Gastroesophageal sphincter (tissue), 4 donors: Measurements from ENCODE around the gene FREM3. TPM values are rescaled to one million over a fixed set of nuclear protein-coding genes. Genes with fewer than 3 reads are reported as not detected.
A peak's percentile ranks its signal among the peaks of the same experiment; 100 is the strongest.
"Not testable (repeated sequence)": the region's sequence is repeated elsewhere in the genome, so short reads cannot be mapped to it uniquely, and the experiment has no call there.

Experiments used
- ATAC-seq: fragments of 150-250 bp; one replicate; pipeline ENCODE4 v1.9.1; 2016; ENCODE audit warnings: mild to moderate bottlenecking, moderate library complexity
- H3K27ac ChIP-seq, 4 donors: fragments of 200-600 bp; sonication (generic) in 3 of 4; 1 replicate in 3 of 4; 2 replicates in 1 of 4; pipeline ENCODE4 v1.5.1; 2016 to 2019
- H3K27me3 ChIP-seq: fragments of 200-600 bp; sonication (generic); one replicate; pipeline ENCODE4 v1.5.1; 2019
- H3K36me3 ChIP-seq, 2 donors: fragments of 200-600 bp; sonication (generic); one replicate each; pipeline ENCODE4 v1.5.1; 2019; ENCODE audit warnings: control low read depth in 1 of 2
- H3K4me1 ChIP-seq, 3 donors: fragments of 200-600 bp; sonication (generic); 1 replicate in 2 of 3; 2 replicates in 1 of 3; pipeline ENCODE4 v1.5.1; 2016 to 2019; ENCODE audit warnings: control low read depth in 2 of 3
- H3K4me3 ChIP-seq, 2 donors: fragments of 200-600 bp; sonication (generic); one replicate each; pipeline ENCODE4 v1.5.1; 2019; ENCODE audit warnings: mild to moderate bottlenecking in 1 of 2, moderate library complexity in 1 of 2
- H3K9me3 ChIP-seq, 3 donors: fragments of 200-600 bp; sonication (generic); one replicate each; pipeline ENCODE4 v1.5.1; 2017 to 2019; ENCODE audit warnings: control low read depth in 2 of 3
- EP300 ChIP-seq: sonication (generic); formaldehyde crosslinking; IDR thresholded peaks from one replicate; pipeline ENCODE4 v1.6.1; 2017; ENCODE audit warnings: antibody characterized with exemption, mild to moderate bottlenecking
- POLR2A ChIP-seq, 2 donors: fragments of 450-650 bp; IDR thresholded peaks; one replicate each; pipeline ENCODE4 v1.6.1; 2017; ENCODE audit warnings: antibody characterized with exemption in 2 of 2, mild to moderate bottlenecking in 2 of 2, moderate library complexity in 1 of 2
- POLR2AphosphoS5 ChIP-seq: sonication (generic); formaldehyde crosslinking; IDR thresholded peaks from one replicate; pipeline ENCODE4 v1.6.1; 2017; ENCODE audit warnings: antibody characterized with exemption
- WGBS, 2 donors: methylation state at CpG; one replicate each; pipeline ENCODE4 v1.1.5; 2018; ENCODE audit warnings: low coverage in 1 of 2; 5-methylcytosine and 5-hydroxymethylcytosine counted together
- total RNA-seq, 4 donors: library from RNA; depleted of rRNA; stranded (reverse); fragments of >200 nt; gene quantifications; one replicate each; pipeline ENCODE4 v1.1.0, GENCODE V29; 2016
- TF ChIP-seq, protein P1 (sequence below), 4 experiments: fragments of 200-600 bp in 2 of 4; fragments of 450-650 bp in 2 of 4; sonication (generic) in 1 of 4; IDR thresholded peaks; one replicate each; pipeline ENCODE4 v1.5.1; 2017 to 2019; ENCODE audit warnings: antibody characterized with exemption in 4 of 4, mild to moderate bottlenecking in 2 of 4, moderate library complexity in 2 of 4

FREM3 gene
- under 1 TPM in 1 of 4 donors, not detected in 3; under 0.01 TPM for total RNA-seq

DNA sequence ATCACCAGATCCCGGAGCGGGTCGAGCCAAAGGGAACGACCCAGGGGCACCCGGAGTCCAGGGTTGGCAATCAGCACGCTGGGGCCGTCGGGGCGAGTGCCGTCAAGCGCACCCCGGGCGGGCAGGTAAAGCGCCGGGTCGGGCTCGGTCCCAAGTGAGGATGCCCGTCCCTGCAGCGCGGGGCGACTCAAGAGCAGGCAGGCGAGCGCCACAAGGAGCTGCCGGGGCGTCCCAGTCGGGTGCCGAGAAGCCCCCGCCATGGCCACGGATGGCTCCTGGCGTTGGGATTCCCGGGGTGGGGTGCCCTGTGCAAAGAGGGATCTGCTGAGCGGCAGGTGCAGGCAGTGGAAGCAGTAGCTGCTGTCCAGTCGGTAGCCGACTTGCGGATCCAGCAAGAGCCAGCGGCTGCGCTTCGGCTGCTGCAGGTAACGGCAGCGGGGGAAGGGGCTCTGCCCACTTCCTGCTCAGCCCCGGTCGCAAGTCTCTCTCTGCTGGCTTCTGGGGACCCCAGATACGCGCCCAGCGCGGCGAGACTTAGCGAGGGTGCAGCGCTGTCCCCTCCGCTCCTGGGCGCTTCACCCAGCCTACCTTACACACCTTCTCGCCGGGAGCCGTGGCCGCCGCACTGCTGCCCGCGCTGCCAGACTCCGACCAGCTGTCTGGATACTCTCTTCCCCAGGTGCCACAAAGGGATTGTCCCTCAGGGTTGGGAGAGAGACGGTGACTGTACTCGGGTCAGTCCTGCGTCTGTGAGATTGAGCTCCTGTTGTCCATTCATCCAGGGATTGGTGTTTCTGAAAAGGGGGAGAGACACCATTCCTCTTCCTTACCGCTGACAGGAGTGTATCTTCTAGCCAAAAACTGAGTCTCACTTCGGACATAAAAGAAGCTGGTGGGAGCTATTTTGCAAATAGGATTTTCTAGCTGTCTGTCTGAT is at the start of gene FREM3:
Gene FREM3, minus strand, starts transcription at position 260 of the 937 bp plus-strand sequence. Its CDS starts 0 bp downstream, at position 260.
- 0% methylated on average over 1 of the region's 64 CpGs; no CpG with 5 or more reads in 1 of the 2 donors for WGBS, 2 donors
- H3K9me3 ChIP-seq: no peaks in the 10 kb centered on the region
- peaks cover 45% of the 10 kb centered on the region for H3K27me3 ChIP-seq
- TF ChIP-seq POLR2AphosphoS5 (no peak), POLR2A (IDR thresholded peaks at IDR 0.05) (no peak), EP300 (no peak)
- TF ChIP-seq, protein P1, sequence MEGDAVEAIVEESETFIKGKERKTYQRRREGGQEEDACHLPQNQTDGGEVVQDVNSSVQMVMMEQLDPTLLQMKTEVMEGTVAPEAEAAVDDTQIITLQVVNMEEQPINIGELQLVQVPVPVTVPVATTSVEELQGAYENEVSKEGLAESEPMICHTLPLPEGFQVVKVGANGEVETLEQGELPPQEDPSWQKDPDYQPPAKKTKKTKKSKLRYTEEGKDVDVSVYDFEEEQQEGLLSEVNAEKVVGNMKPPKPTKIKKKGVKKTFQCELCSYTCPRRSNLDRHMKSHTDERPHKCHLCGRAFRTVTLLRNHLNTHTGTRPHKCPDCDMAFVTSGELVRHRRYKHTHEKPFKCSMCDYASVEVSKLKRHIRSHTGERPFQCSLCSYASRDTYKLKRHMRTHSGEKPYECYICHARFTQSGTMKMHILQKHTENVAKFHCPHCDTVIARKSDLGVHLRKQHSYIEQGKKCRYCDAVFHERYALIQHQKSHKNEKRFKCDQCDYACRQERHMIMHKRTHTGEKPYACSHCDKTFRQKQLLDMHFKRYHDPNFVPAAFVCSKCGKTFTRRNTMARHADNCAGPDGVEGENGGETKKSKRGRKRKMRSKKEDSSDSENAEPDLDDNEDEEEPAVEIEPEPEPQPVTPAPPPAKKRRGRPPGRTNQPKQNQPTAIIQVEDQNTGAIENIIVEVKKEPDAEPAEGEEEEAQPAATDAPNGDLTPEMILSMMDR (IDR thresholded peaks at IDR 0.05): no peak
- H3K27ac ChIP-seq: no peak within 1 kb of the TSS
- no peak for ATAC-seq
- H3K4me3 ChIP-seq: peak within 1 kb of the TSS in 1 of 2 donors; percentile 51
- no peaks in the 10 kb centered on the region for H3K36me3 ChIP-seq
- H3K4me1 ChIP-seq: peaks cover 0 to 22% (median 11%) of the 10 kb centered on the region in 3 donors

DNA sequence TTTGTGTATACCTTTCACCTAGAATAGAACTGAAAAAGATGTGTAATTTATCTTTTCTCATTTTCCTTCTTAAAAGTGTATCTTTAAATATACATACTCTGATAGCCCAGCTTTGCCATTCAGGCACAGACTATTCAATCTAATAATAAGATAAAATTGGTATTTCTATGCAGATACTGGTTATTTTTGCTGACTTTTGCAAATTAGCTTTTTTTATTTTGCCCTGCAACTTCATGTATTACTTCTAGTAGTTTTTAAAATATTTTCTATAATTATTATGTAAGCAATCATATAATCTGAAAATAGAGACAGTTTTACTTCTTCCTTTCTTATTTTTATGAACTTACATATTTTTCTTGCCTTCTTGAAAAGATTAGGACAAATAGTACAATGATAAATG is 45.4 kb upstream of the FREM3 start:
- ATAC-seq: no peak
- TF ChIP-seq POLR2AphosphoS5: no peak
- no peak for TF ChIP-seq EP300
- TF ChIP-seq POLR2A (IDR thresholded peaks at IDR 0.05): no peak
- TF ChIP-seq, protein P1 (IDR thresholded peaks at IDR 0.05): no peak
- no peaks in the 10 kb centered on the region for H3K27me3 ChIP-seq

DNA sequence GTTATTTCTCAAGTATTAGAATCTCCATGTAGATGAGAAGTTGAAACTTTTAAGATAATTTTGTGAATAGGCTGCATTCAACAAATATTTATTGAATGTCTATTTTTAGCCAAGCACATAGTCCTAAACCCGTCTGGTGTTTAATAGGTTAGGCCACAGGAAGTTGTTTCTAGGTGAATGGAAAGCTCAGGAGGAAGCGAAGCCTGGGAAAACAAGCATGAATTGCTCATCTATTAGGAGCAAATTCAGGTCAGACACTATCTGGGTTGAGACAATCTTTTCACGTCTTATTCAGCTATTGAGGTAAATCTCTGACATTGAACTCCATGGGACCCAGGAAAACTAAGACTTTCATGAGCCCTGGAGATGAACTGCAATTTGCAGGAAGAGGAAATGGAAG is 43.1 kb upstream of the FREM3 start:
- WGBS, 2 donors: 66 to 77% methylated on average over 3 of the region's 3 CpGs
- H3K27ac ChIP-seq: no peak overlapping the region
- ATAC-seq: no peak
- no peaks in the 10 kb centered on the region for H3K36me3 ChIP-seq
- H3K27me3 ChIP-seq: no peaks in the 10 kb centered on the region
- H3K9me3 ChIP-seq: no peaks in the 10 kb centered on the region
- H3K4me3 ChIP-seq: no peak overlapping the region
- H3K4me1 ChIP-seq: no peaks in the 10 kb centered on the region
- no peak for TF ChIP-seq EP300
- no peak for TF ChIP-seq POLR2A (IDR thresholded peaks at IDR 0.05)
- TF ChIP-seq POLR2AphosphoS5: no peak
- TF ChIP-seq, protein P1 (IDR thresholded peaks at IDR 0.05): no peak

More for the DNA sequence above, 45.4 kb upstream of the FREM3 start:
- no peak overlapping the region for H3K27ac ChIP-seq
- H3K4me3 ChIP-seq: no peak overlapping the region
- H3K4me1 ChIP-seq: no peaks in the 10 kb centered on the region
- H3K36me3 ChIP-seq: no peaks in the 10 kb centered on the region
- H3K9me3 ChIP-seq: no peaks in the 10 kb centered on the region

DNA sequence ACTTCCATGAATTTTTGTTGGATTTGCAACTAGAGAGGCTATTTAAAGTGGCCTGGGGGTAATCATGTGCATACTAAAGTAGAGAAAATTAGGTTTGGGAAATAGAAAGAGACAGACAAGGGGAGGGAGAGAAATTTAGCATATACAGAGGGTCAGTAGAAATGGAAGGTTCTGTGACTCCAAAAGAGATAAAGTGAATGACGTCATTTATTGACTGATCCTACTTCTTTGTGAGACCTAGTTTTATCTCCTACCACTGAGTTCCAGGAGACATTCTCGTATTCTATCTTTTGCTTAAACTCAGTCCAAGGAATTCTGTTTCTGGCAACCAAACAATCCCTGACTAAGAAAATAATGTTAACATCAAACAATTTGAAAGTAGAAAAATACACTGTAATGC is 42.4 kb upstream of the FREM3 start:
- Histone ChIP-seq H3K4me3 (no peak overlapping the region), H3K36me3 (no peaks in the 10 kb centered on the region), H3K27ac (no peak overlapping the region), H3K27me3 (no peaks in the 10 kb centered on the region), H3K9me3 (no peaks in the 10 kb centered on the region), H3K4me1 (no peaks in the 10 kb centered on the region)
- WGBS, 2 donors: 29 to 67% methylated on average over 2 of the region's 2 CpGs
- ATAC-seq: no peak
- no peak for TF ChIP-seq POLR2AphosphoS5
- no peak for TF ChIP-seq EP300
- no peak for TF ChIP-seq POLR2A (IDR thresholded peaks at IDR 0.05)
- TF ChIP-seq, protein P1 (IDR thresholded peaks at IDR 0.05): no peak

DNA sequence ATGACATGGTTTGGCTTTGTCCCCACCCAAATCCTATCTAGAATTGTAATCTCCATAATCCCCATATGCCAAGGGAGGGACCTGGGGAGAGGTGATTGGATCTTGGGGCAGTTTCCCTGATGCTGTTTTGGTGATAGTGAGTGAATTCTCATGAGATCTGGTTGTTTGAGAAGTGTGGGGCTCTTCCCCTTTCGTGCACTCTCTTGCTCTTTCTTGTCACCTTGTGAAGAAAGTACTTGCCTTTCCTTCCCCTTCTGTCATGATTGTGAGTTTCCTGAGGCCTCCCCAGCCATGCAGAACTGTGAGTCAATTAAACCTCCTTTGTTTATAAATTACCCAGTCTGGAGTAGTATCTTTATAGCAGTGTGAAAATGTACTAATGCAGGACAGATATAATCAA is 36.4 kb upstream of the FREM3 start:
- no peak for TF ChIP-seq POLR2A (IDR thresholded peaks at IDR 0.05)
- no peak for ATAC-seq
- WGBS, 2 donors: 63% methylated on average over 1 of the region's 1 CpG

DNA sequence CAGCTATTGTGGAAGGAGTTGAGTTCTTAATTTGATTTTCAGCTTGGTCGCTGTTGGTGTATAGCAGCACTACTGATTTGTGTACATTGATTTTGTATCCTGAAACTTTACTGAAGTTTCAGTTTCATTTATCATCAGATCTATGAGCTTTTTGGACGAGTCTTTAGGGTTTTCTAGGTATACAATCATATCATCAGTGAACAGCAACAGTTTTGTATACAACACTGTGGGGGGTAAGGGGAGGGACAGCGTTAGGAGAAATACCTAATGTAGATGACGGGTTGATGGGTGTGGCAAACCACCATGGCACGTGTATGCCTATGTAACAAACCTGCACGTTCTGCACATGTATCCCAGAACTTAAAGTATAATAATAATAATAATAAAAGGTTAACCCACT is 35.6 kb upstream of the FREM3 start:
- not testable (repeated sequence) for H3K36me3 ChIP-seq, H3K27ac ChIP-seq, H3K4me3 ChIP-seq, H3K4me1 ChIP-seq, H3K27me3 ChIP-seq, ATAC-seq, H3K9me3 ChIP-seq
- WGBS, 2 donors: 60 to 69% methylated on average over 5 to 6 of the region's 6 CpGs

More for the DNA sequence above, 36.4 kb upstream of the FREM3 start:
- H3K27me3 ChIP-seq: no peaks in the 10 kb centered on the region
- no peak overlapping the region for H3K27ac ChIP-seq
- H3K36me3 ChIP-seq: no peaks in the 10 kb centered on the region
- no peaks in the 10 kb centered on the region for H3K9me3 ChIP-seq
- H3K4me3 ChIP-seq: no peak overlapping the region
- peaks cover 0 to 2% (median 0%) of the 10 kb centered on the region in 3 donors for H3K4me1 ChIP-seq
